Nephron (organoid): ENCODE data around the gene EPB41.
A peak's percentile ranks its signal among the peaks of the same experiment; 100 is the strongest.

Source experiments
- H3K27ac Mint-ChIP-seq, 3 experiments: 2 replicates each; pipeline ENCODE4 v1.8.0; 2020; ENCODE audit warnings: mixed read lengths in 3 of 3, mild to moderate bottlenecking in 2 of 3, moderate library complexity in 1 of 3
- H3K27me3 Mint-ChIP-seq: 2 replicates; pipeline ENCODE4 v1.8.0; 2021; ENCODE audit warnings: low read depth, mild to moderate bottlenecking, moderate library complexity, mixed read lengths
- H3K36me3 Mint-ChIP-seq: 2 replicates; pipeline ENCODE4 v1.8.0; 2020; ENCODE audit warnings: low read depth, mixed read lengths
- H3K4me1 Mint-ChIP-seq: 2 replicates; pipeline ENCODE4 v1.8.0; 2020; ENCODE audit warnings: mixed read lengths
- H3K4me3 Mint-ChIP-seq, 3 experiments: 2 replicates each; pipeline ENCODE4 v1.8.0; 2020; ENCODE audit warnings: mild to moderate bottlenecking in 3 of 3, mixed read lengths in 3 of 3, moderate library complexity in 2 of 3
- H3K9me3 Mint-ChIP-seq: 2 replicates; pipeline ENCODE4 v1.8.0; 2020; ENCODE audit warnings: mixed read lengths
- CTCF ChIP-seq, 3 experiments: fragments of 200-600 bp; sonication (generic); IDR thresholded peaks; one replicate each; pipeline ENCODE4 v1.5.0; 2021; ENCODE audit warnings: antibody characterized with exemption in 3 of 3; ENCODE audit not compliant: unreplicated experiment in 3 of 3

The EPB41 gene

GRCh38 chr1:29167904-29168303 is 253.5 kb downstream of the EPB41 start:
- no peak for TF ChIP-seq CTCF (IDR thresholded peaks at IDR 0.05; ENCODE audit: unreplicated experiment in 3 of 3)
- H3K36me3 Mint-ChIP-seq = peaks cover 63% of the 10 kb centered on the region
- no peaks in the 10 kb centered on the region for H3K27me3 Mint-ChIP-seq
- peaks cover 56% of the 10 kb centered on the region for H3K4me1 Mint-ChIP-seq
- H3K4me3 Mint-ChIP-seq = no peak overlapping the region
- H3K9me3 Mint-ChIP-seq = no peaks in the 10 kb centered on the region
- H3K27ac Mint-ChIP-seq = peak overlapping the region in 1 of 3 experiments; percentile 13
